Measurements from ENCODE around the gene TTC34. TPM values are rescaled to one million over a fixed set of nuclear protein-coding genes. Genes with fewer than 3 reads are reported as not detected.

TTC34 gene
- total RNA-seq, 1 donor from 2014 or later = 0.94 TPM

DNA sequence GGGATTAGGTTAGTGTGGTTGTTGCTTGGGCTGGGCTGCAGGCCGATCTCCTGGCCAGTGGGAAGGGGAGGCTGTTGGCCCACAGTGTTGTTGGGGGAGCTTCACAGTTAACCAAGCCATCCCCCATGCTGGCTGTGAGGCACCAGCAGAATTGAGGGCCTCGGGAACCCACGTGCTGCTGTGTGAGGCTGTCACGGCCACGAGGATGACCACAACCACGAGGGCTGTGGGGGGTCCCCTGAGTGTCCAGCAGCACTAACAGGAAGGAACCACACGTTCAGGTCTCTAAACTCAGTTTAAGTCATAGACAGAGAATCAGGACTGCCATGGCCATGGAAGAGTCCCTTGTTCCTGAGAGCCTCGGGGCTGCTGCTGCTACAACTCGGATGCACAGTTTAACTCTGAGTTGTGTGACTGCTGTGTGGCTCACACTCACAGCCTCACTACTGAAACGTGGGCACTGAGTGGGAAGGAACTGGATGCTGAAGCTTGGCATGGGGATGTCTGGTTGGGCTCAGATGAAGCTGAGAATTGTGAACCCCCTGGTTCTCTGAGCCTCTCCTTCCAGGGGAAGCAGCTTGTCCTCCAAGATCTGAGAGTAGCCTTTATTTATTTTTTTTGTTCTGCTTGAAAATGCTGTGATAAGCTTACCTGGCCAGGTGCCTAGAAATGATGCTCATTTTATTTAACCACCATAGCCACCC is 163.9 kb downstream of the TTC34 start:
- H3K27ac Mint-ChIP-seq = no peak overlapping the region

DNA sequence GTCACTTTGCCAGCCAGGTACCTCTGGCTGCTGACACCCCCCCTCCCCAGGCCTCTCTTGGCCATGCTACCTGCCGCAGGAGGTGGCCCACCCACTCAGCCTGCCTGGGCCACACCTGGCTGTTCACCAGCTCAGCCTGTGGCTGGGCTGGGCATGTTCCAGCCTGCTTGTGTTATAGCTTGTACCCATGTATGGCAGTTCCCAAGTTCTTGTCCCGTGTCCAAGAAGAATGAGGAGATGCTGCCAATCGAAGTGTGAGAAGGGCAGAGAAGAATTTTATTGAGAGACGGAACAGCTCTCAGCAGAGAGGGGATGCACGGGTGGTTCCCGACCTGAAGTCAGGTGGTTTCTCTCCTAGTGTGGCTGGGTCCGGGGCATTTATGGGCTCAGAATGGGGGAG is 164.8 kb downstream of the TTC34 start:
- H3K9me3 Mint-ChIP-seq = peaks cover 18% of the 10 kb centered on the region
- H3K27me3 Mint-ChIP-seq (ENCODE audit: low read depth) = no peaks in the 10 kb centered on the region
- H3K36me3 Mint-ChIP-seq (ENCODE audit: low read depth) = peaks cover 4% of the 10 kb centered on the region
- intact Hi-C loops (cut with micrococcal nuclease) = no loop called here
- no peak overlapping the region for H3K27ac Mint-ChIP-seq
- no peak overlapping the region for H3K4me3 Mint-ChIP-seq (ENCODE audit: low read depth)
- H3K4me1 Mint-ChIP-seq (ENCODE audit: low read depth) = no peaks in the 10 kb centered on the region
- DNase-seq (ENCODE audit: low spot score) = no peak

More for the DNA sequence above, 163.9 kb downstream of the TTC34 start:
- intact Hi-C loops (cut with micrococcal nuclease) = no loop called here
- Mint-ChIP-seq H3K36me3 (ENCODE audit: low read depth) (peaks cover 4% of the 10 kb centered on the region), H3K4me1 (ENCODE audit: low read depth) (no peaks in the 10 kb centered on the region), H3K4me3 (ENCODE audit: low read depth) (no peak overlapping the region), H3K27me3 (ENCODE audit: low read depth) (no peaks in the 10 kb centered on the region), H3K9me3 (peaks cover 18% of the 10 kb centered on the region)
- no peak for DNase-seq (ENCODE audit: low spot score)

DNA sequence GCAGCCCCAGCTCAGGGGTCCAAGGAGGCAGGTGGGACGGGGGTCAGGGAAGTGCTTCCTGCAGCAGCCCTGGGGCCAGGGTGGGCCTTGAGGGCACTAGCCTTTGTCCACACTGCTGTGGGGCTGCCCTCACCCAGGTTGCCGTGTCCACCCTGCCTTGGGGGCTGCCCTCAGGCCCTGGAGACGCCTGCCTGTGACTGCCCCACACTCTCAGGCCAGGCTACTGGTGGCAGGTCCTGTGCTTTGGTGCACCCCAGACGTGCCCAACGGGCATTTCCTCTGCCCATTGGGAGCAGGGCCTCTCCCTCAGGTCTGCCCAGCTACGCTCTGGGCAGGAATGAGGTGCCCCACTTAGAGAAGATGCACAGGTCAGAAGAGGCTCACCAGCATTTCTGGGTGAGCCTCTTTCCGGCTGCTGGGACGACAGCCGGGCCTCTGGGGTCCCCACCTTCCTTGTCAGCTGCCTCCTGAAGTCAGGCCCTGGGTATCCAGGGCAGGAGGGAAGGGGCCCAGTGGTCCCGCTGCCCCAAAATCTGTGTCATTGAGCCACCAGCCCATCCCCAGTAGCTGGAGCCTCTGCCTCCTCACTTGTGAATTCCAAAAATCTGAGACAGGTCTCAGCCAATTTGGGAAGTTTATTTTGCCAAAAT is 166.0 kb downstream of the TTC34 start:
- DNase-seq (ENCODE audit: low spot score) = no peak
- H3K4me3 Mint-ChIP-seq (ENCODE audit: low read depth) = no peak overlapping the region
- no peaks in the 10 kb centered on the region for H3K4me1 Mint-ChIP-seq (ENCODE audit: low read depth)
- peaks cover 3% of the 10 kb centered on the region for H3K27me3 Mint-ChIP-seq (ENCODE audit: low read depth)
- H3K27ac Mint-ChIP-seq = no peak overlapping the region
- intact Hi-C loops (cut with micrococcal nuclease) = no loop called here
- H3K36me3 Mint-ChIP-seq (ENCODE audit: low read depth) = peaks cover 4% of the 10 kb centered on the region
- peaks cover 22% of the 10 kb centered on the region for H3K9me3 Mint-ChIP-seq

DNA sequence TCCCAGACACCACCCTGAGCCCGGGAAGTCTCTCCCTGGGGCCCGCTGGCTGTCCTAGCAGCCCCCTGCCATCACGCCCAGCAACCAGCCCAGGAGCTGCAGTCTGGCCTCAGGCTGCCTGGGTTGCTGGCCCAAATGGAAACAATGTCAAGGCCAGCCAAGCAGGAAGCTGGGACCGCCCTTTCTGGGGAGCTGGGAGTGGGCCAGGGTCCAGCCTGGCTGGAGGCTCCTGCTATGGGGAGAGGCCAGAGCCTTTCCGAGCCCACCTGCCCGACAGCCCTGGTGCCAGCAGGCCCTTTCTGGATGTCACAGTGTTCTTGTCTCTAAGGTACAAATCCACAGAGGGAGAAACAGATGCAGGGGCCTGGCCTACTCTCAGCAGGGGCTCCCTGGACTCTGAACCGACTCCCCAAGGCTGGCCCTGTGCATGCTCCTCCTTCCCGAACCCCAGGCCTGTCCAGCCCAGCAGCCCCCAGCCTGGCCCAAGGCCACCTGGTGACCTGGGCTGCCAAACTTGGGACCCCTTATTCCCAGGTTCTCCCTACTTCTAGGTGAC is 167.5 kb downstream of the TTC34 start:
- H3K4me1 Mint-ChIP-seq (ENCODE audit: low read depth) = no peaks in the 10 kb centered on the region
- no peak for DNase-seq (ENCODE audit: low spot score)
- H3K36me3 Mint-ChIP-seq (ENCODE audit: low read depth) = peaks cover 4% of the 10 kb centered on the region
- intact Hi-C loops (cut with micrococcal nuclease) = no loop called here
- peaks cover 24% of the 10 kb centered on the region for H3K9me3 Mint-ChIP-seq
- H3K4me3 Mint-ChIP-seq (ENCODE audit: low read depth) = no peak overlapping the region
- peaks cover 13% of the 10 kb centered on the region for H3K27me3 Mint-ChIP-seq (ENCODE audit: low read depth)
- no peak overlapping the region for H3K27ac Mint-ChIP-seq

DNA sequence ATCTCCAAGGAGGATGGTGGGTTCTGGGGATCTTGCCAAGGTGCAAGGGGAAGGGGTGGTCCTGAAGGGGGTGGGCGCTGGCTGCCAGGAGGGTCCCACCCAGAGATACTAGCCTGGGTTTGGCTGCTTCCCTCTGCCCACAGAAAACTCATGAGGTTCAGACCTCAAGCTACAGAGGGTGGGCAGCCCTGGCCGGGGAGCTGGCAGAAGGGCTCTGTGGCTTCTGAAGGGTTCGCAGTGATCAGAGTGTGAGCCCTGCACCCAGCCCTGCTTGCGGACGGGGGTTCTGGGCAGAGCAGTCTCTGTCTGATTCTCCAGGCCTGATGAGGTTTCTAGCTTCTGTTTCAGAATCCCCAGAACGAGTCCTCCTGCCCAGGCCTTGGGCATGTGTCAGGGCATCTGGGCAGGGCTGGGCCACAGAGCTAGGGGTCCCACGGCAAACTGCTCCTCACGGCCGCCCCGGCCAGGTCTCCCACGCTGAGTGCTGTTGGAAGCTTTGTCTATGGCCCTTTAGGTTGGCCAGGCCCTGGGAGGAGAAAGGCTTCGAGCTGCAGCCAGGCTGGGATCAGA is 168.0 kb downstream of the TTC34 start:
- no peaks in the 10 kb centered on the region for H3K4me1 Mint-ChIP-seq (ENCODE audit: low read depth)
- no peak overlapping the region for H3K27ac Mint-ChIP-seq
- H3K27me3 Mint-ChIP-seq (ENCODE audit: low read depth) = peaks cover 13% of the 10 kb centered on the region
- DNase-seq (ENCODE audit: low spot score) = no peak
- H3K36me3 Mint-ChIP-seq (ENCODE audit: low read depth) = peaks cover 4% of the 10 kb centered on the region
- intact Hi-C loops (cut with micrococcal nuclease) = no loop called here
- no peak overlapping the region for H3K4me3 Mint-ChIP-seq (ENCODE audit: low read depth)
- peaks cover 24% of the 10 kb centered on the region for H3K9me3 Mint-ChIP-seq

- peaks cover 14% of the 10 kb centered on the region for H3K27me3 Mint-ChIP-seq (ENCODE audit: low read depth)
- H3K27ac Mint-ChIP-seq = no peak within 1 kb of the TSS
- peaks cover 4% of the 10 kb centered on the region for H3K36me3 Mint-ChIP-seq (ENCODE audit: low read depth)
- peaks cover 24% of the 10 kb centered on the region for H3K9me3 Mint-ChIP-seq
- H3K4me3 Mint-ChIP-seq (ENCODE audit: low read depth) = no peak within 1 kb of the TSS
- no peak for DNase-seq (ENCODE audit: low spot score)
- intact Hi-C loops (cut with micrococcal nuclease) = no loop called here
- H3K4me1 Mint-ChIP-seq (ENCODE audit: low read depth) = no peaks in the 10 kb centered on the region
Observed at GRCh38 chr1:2632561-2633361, 168.7 kb downstream of the TTC34 start, which contains the start of gene MMEL1. TSS of gene MMEL1 (minus strand) at chr1:2633016. CDS start at chr1:2629484, 3,532 bp downstream.

- no peak for DNase-seq (ENCODE audit: low spot score)
- no peaks in the 10 kb centered on the region for H3K4me1 Mint-ChIP-seq (ENCODE audit: low read depth)
- H3K9me3 Mint-ChIP-seq = peaks cover 19% of the 10 kb centered on the region
- intact Hi-C loops (cut with micrococcal nuclease) = no loop called here
- peaks cover 4% of the 10 kb centered on the region for H3K36me3 Mint-ChIP-seq (ENCODE audit: low read depth)
- peaks cover 21% of the 10 kb centered on the region for H3K27me3 Mint-ChIP-seq (ENCODE audit: low read depth)
- H3K27ac Mint-ChIP-seq = no peak overlapping the region
- no peak overlapping the region for H3K4me3 Mint-ChIP-seq (ENCODE audit: low read depth)
Observed at GRCh38 chr1:2632051-2632430, 169.5 kb downstream of the TTC34 start.

DNA sequence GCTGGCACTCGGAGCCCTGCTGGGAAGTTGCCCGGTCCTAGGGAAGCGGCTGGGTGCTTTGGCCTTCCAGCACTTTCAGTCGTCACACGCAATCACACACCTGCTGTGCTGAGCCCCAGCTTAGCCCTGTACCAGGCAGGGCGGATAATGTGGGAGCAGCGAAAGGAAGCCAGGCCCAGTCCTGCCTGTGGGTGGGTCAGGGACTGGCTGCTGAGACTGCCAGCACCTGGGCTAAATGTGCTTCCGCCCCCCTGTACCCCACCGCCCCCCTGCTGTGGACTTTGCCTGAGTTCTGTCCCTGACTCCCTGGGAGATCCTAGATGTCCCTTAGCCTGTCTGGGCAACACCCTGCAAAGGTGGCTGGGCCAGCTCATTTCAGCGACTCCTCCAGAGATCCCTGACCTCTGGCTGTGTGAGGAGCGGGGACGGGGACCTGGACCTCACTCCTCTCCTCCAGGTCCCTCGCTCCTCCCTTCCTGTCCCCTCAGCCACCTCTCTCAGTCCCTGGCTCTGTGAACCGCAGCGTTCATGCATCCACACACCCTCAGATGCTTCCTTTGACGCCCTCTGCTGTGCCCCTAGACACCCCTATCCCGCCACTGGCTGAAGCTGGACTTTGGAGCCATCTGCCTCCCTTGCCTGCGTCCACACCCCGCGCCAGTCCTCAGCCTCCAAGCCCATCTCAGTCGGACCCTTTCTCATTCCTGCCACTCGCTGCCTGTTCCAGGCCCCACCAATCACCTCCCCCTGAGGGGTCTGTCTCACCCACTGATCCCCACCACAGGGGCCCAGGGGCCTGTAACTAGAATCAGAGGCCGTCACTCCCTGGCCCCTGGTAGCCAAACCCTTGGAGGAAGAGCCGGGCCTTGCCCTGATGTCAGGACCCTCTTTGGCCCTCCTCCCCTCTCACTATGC is 170.1 kb downstream of the TTC34 start:
- Mint-ChIP-seq H3K4me1 (ENCODE audit: low read depth) (no peaks in the 10 kb centered on the region), H3K4me3 (ENCODE audit: low read depth) (no peak overlapping the region), H3K27ac (no peak overlapping the region), H3K36me3 (ENCODE audit: low read depth) (no peaks in the 10 kb centered on the region), H3K27me3 (ENCODE audit: low read depth) (peaks cover 25% of the 10 kb centered on the region), H3K9me3 (peaks cover 12% of the 10 kb centered on the region)
- intact Hi-C loops (cut with micrococcal nuclease) = no loop called here
- DNase-seq (ENCODE audit: low spot score) = no peak

- Mint-ChIP-seq H3K9me3 (peaks cover 6% of the 10 kb centered on the region), H3K27ac (no peak overlapping the region), H3K36me3 (ENCODE audit: low read depth) (no peaks in the 10 kb centered on the region), H3K4me3 (ENCODE audit: low read depth) (no peak overlapping the region), H3K4me1 (ENCODE audit: low read depth) (no peaks in the 10 kb centered on the region), H3K27me3 (ENCODE audit: low read depth) (peaks cover 31% of the 10 kb centered on the region)
- intact Hi-C loops (cut with micrococcal nuclease) = no loop called here
- DNase-seq (ENCODE audit: low spot score) = no peak
Observed at GRCh38 chr1:2630498-2631135, 170.9 kb downstream of the TTC34 start.

DNA sequence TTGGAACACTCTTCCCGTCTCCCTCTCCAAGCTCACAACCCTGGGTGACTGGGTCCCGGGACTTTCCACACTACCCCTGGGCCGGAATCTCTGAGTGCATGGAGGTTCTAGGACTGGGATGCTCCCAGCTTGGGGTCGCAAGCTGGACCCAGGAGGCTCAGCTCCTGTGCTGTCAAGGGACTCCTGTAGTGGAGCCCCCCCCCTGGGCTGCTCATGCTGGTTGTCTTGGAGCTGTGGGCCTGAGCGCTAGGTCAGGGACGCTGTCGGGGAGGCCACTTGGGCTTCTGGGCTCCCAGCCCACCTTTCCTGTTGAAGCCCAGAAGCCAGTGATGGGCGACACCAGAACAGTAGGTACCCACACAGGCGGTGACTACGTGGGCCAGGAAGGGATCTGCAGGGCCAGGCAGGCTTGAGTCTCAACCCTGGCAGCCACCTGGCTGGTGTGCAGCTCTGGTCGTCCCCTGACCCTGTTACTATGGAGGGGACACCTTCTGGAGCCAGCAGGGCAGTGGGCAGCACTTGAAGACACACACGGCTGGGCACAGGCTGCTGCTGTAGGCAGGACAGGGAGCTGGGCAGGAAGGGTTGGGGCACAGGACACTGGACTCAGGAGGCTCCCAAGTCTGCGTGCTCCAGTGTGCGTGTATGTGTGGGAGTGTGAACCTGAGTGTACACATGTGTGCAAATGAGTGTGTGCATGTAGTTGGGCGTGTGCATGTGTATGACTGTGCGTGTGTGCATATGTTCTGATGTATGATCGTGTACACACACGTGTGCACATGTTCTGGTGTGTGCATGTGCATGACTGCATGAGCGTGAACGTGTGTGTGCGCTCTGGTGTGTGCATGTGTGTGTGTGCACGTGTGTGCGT is 171.6 kb downstream of the TTC34 start:
- Mint-ChIP-seq H3K27ac (no peak overlapping the region), H3K27me3 (ENCODE audit: low read depth) (peaks cover 32% of the 10 kb centered on the region), H3K4me1 (ENCODE audit: low read depth) (no peaks in the 10 kb centered on the region), H3K9me3 (peaks cover 6% of the 10 kb centered on the region), H3K4me3 (ENCODE audit: low read depth) (no peak overlapping the region), H3K36me3 (ENCODE audit: low read depth) (no peaks in the 10 kb centered on the region)
- intact Hi-C loops (cut with micrococcal nuclease) = no loop called here
- DNase-seq (ENCODE audit: low spot score) = no peak
